ENCODE measurements around the gene NUP98. TPM values are rescaled to one million over a fixed set of nuclear protein-coding genes. Genes with fewer than 3 reads are reported as not detected.
A peak's percentile ranks its signal among the peaks of the same experiment; 100 is the strongest.
"Not testable (repeated sequence)": the region's sequence is repeated elsewhere in the genome, so short reads cannot be mapped to it uniquely, and the experiment has no call there.

The NUP98 gene
- total and polyA plus RNA-seq, 4 experiments from 2014 or later, result 31.9 to 112 (median 80.5) TPM

DNA sequence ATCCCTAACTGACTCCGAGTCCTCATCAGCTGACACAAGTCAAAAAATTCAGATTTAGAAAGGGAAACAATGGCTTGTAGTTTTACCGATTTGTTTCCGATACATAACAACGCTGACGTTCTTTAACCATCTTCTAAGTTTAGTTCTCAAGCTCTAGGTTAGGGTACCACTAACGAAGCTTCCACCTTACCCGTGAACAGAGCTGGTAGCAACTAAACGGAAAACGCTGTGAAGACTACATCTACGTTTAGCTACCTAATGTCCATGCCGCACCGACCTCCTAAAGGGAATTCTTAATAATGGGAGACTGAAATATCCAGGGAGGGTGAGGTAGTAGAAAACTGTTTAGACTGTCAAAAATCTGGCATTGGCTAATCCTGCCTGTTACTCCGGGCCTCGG lies 1.0 kb downstream of the NUP98 start:
- peak overlapping the region; percentile 89 to 98 for H3K4me3 ChIP-seq (ENCODE audit: low read length in 2 of 2)
- ChIA-PET POLR2A (ENCODE audit: partially characterized antibody) (interaction anchor here (0.5 to 6.6 kb wide), 7 partner anchors 8 to 305 kb away, joined by 3 to 91 read pairs (median 17); partner anchors contain the start of genes PGAP2, RHOG and STIM1), CTCF (ENCODE audit: partially characterized antibody) (interaction anchor here (0.9 to 3.9 kb wide), 4 partner anchors 12 to 276 kb away, joined by 3 to 25 read pairs (median 8); partner anchors contain the start of gene PGAP2)
- H3K27ac ChIP-seq (ENCODE audit: low read depth, low read length), result peak overlapping the region; percentile 99
- DNase-seq, result peak in 3 of 5 donors; percentile 16 to 19 (median 19)
- peaks cover 42% of the 10 kb centered on the region for H3K4me1 ChIP-seq (ENCODE audit: insufficient read depth, low read length)
- H3K27me3 Mint-ChIP-seq, result no peaks in the 10 kb centered on the region
- no peaks in the 10 kb centered on the region for H3K9me3 ChIP-seq (ENCODE audit: control insufficient read depth in 1 of 2, low read length in 2 of 2)
- H3K36me3 Mint-ChIP-seq, result peaks cover 4 to 40% of the 10 kb centered on the region in 2 donors
- no peaks in the 10 kb centered on the region for H3K27me3 ChIP-seq (ENCODE audit: insufficient read depth, low read length)
- H3K9me3 Mint-ChIP-seq, result no peaks in the 10 kb centered on the region
- peak overlapping the region; percentile 96 to 100 (median 99) for H3K27ac Mint-ChIP-seq
- peak overlapping the region; percentile 91 to 98 (median 96) for H3K4me3 Mint-ChIP-seq
- peaks cover 20% of the 10 kb centered on the region for H3K36me3 ChIP-seq (ENCODE audit: insufficient read depth, low read length)
- H3K4me1 Mint-ChIP-seq, result peaks cover 28 to 64% (median 45%) of the 10 kb centered on the region in 4 donors
- intact Hi-C loops (cut with micrococcal nuclease), result no loop called here

DNA sequence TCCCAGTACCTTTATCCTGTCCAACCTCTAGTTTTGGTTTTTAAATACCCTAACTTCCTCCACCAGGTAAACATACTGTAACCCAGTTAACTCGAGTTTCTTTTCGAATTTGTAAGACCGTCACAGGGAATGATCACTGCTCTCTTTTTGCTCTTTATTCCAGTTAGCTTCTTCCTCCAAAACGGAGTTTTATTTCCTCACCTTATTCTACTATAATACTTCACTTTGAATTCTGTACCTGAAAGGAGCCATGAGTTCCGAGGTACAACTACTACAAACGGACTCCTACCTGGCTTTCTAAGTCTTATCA lies 1.4 kb downstream of the NUP98 start:
- H3K27ac Mint-ChIP-seq, result peak overlapping the region; percentile 96 to 100 (median 99)
- CTCF ChIA-PET (ENCODE audit: partially characterized antibody), result interaction anchor here (0.9 to 3.9 kb wide), 4 partner anchors 12 to 277 kb away, joined by 3 to 25 read pairs (median 8); partner anchors contain the start of gene PGAP2
- H3K36me3 Mint-ChIP-seq, result peaks cover 4 to 40% of the 10 kb centered on the region in 2 donors
- H3K9me3 ChIP-seq (ENCODE audit: control insufficient read depth in 1 of 2, low read length in 2 of 2), result no peaks in the 10 kb centered on the region
- peaks cover 28 to 64% (median 45%) of the 10 kb centered on the region in 4 donors for H3K4me1 Mint-ChIP-seq
- H3K4me3 Mint-ChIP-seq, result peak overlapping the region; percentile 91 to 98 (median 96)
- intact Hi-C loops (cut with micrococcal nuclease), result no loop called here
- peaks cover 20% of the 10 kb centered on the region for H3K36me3 ChIP-seq (ENCODE audit: insufficient read depth, low read length)
- no peaks in the 10 kb centered on the region for H3K9me3 Mint-ChIP-seq
- DNase-seq, result peak in 1 of 5 donors; percentile 11
- H3K27me3 ChIP-seq (ENCODE audit: insufficient read depth, low read length), result no peaks in the 10 kb centered on the region
- peaks cover 42% of the 10 kb centered on the region for H3K4me1 ChIP-seq (ENCODE audit: insufficient read depth, low read length)
- POLR2A ChIA-PET (ENCODE audit: partially characterized antibody), result interaction anchor here (0.6 to 6.6 kb wide), 6 partner anchors 8 to 253 kb away, joined by 3 to 91 read pairs (median 19); partner anchors contain the start of genes PGAP2, RHOG and STIM1
- no peaks in the 10 kb centered on the region for H3K27me3 Mint-ChIP-seq
- peak overlapping the region; percentile 99 for H3K27ac ChIP-seq (ENCODE audit: low read depth, low read length)
- peak overlapping the region; percentile 89 to 98 for H3K4me3 ChIP-seq (ENCODE audit: low read length in 2 of 2)

DNA sequence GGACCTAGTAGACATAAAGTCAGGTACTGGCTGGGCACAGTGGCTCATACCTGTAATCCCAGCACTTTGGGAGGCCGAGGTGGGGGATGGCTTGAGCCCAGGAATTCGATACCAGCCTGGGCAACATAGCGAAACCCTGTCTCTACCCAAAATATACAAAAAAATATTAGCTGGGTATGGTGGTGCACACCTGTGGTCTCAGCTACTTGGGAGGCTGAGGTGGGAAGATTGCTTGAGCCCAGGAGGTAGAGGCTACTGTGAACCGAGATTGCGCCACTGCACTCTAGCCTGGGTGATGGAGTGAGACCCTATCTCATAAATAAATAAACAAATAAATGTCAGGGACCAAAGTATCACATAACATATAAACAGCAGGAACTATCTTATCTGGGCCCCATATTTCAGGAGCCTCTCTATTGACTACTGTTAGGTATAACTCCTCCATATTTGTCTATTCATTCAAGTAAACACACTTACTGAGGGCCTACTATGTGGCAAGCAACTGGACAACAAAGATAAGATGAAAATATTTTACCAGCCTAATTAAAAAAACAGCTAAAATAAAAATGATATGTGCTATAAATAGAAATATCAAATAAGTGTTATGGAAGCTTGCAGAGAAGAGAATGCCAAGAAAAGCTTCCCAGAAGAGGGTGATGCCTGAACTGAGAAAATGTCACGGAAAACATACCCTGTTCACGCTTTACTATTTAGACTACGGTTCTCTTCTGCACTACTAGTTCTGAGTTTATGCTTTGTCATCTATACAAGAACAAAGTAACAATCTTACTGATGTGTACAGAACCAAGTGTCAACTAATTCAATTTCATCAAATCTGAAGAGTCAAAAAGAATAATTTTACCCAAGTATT lies 2.0 kb downstream of the NUP98 start:
- H3K9me3 ChIP-seq (ENCODE audit: control insufficient read depth in 1 of 2, low read length in 2 of 2), result no peaks in the 10 kb centered on the region
- no peaks in the 10 kb centered on the region for H3K27me3 ChIP-seq (ENCODE audit: insufficient read depth, low read length)
- peaks cover 45% of the 10 kb centered on the region for H3K4me1 ChIP-seq (ENCODE audit: insufficient read depth, low read length)
- Mint-ChIP-seq H3K36me3 (peaks cover 4 to 42% of the 10 kb centered on the region in 2 donors), H3K27me3 (no peaks in the 10 kb centered on the region), H3K27ac (peak overlapping the region; percentile 96 to 100 (median 99)), H3K9me3 (no peaks in the 10 kb centered on the region), H3K4me1 (peaks cover 31 to 67% (median 47%) of the 10 kb centered on the region in 4 donors), H3K4me3 (peak overlapping the region; percentile 91 to 98 (median 96))
- H3K4me3 ChIP-seq (ENCODE audit: low read length in 2 of 2), result peak overlapping the region; percentile 89 to 98
- intact Hi-C loops (cut with micrococcal nuclease), result no loop called here
- ChIA-PET POLR2A (ENCODE audit: partially characterized antibody) (interaction anchor here (3.0 to 6.6 kb wide), 4 partner anchors 10 to 59 kb away, joined by 17 to 91 read pairs (median 44); partner anchors contain the start of genes PGAP2, RHOG and STIM1), CTCF (ENCODE audit: partially characterized antibody) (interaction anchor here (0.9 to 3.9 kb wide), 4 partner anchors 13 to 277 kb away, joined by 3 to 25 read pairs (median 8); partner anchors contain the start of gene PGAP2)
- H3K27ac ChIP-seq (ENCODE audit: low read depth, low read length), result peak overlapping the region; percentile 99
- H3K36me3 ChIP-seq (ENCODE audit: insufficient read depth, low read length), result peaks cover 20% of the 10 kb centered on the region
- no peak for DNase-seq

DNA sequence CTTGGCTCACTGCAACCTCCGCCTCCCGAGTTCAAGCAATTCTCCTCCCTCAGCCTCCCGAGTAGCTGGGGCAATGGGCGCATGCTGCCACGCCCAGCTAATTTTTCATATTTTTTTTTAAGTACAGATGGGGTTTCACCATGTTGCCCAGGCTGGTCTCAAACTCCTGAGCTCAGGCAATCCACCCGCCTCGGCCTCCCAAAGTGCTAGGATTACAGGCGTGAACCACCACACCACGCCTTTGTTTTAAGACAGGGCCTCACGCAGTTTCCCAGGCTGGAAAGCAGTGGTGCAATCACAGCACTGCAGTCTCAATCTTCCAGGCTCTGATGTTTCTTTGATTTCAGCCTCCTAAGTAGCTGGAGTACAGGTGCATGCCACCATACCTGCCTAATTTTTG lies 3.0 kb downstream of the NUP98 start:
- H3K9me3 ChIP-seq (ENCODE audit: control insufficient read depth in 1 of 2, low read length in 2 of 2); H3K27me3 Mint-ChIP-seq; H3K27me3 ChIP-seq (ENCODE audit: insufficient read depth, low read length); H3K9me3 Mint-ChIP-seq; DNase-seq; intact Hi-C loops (cut with micrococcal nuclease); H3K4me3 ChIP-seq (ENCODE audit: low read length in 2 of 2); H3K27ac ChIP-seq (ENCODE audit: low read depth, low read length): not testable (repeated sequence)
- Mint-ChIP-seq H3K27ac (peak overlapping the region in 5 of 7 donors; percentile 24 to 96 (median 46)), H3K36me3 (peaks cover 4 to 47% of the 10 kb centered on the region in 2 donors), H3K4me3 (peak overlapping the region in 2 of 8 donors; percentile 15 to 17), H3K4me1 (peaks cover 32 to 68% (median 51%) of the 10 kb centered on the region in 4 donors)
- ChIA-PET POLR2A (ENCODE audit: partially characterized antibody) (interaction anchor here (1.0 to 6.6 kb wide), 3 partner anchors 9 to 43 kb away, joined by 3 to 91 read pairs (median 5); partner anchors contain the start of genes PGAP2 and RHOG), CTCF (ENCODE audit: partially characterized antibody) (interaction anchor here (2.9 to 3.9 kb wide), 2 partner anchors 14 to 278 kb away, joined by 12 to 25 read pairs; partner anchors contain the start of gene PGAP2)
- peaks cover 20% of the 10 kb centered on the region for H3K36me3 ChIP-seq (ENCODE audit: insufficient read depth, low read length)
- H3K4me1 ChIP-seq (ENCODE audit: insufficient read depth, low read length), result peaks cover 53% of the 10 kb centered on the region

DNA sequence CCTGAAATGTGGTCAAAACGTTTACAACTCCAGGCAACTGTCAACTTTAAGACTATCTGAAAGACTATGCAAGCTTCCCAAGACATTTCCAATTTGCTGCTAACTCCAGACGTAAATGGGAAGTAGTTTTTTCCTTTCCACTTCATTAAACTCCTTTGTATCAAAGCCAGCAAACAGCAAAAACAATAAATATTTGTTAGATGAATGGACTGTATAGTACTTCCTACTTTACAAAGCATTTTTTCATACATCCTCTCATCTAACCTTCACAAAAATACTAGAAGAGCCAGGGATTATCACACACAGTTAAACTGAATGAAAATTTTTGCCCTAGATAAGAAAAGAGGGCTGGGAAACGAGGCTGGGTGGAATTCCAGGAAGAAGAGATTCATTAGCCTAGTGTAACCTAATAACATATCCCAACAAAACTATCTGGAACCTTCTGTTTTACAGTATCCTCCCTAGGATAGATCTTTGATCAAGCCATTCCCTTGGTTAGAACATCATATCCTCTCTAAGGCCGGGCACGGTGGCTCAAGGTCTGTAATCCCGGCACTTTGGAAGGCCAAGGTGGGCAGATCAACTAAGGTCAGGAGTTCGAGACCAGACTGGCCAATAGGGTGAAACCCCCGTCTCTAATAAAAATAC lies 10.4 kb downstream of the NUP98 start:
- Histone ChIP-seq H3K27me3 (ENCODE audit: insufficient read depth, low read length) (no peaks in the 10 kb centered on the region), H3K9me3 (ENCODE audit: control insufficient read depth in 1 of 2, low read length in 2 of 2) (no peaks in the 10 kb centered on the region), H3K4me1 (ENCODE audit: insufficient read depth, low read length) (peaks cover 72% of the 10 kb centered on the region), H3K27ac (ENCODE audit: low read depth, low read length) (no peak overlapping the region), H3K36me3 (ENCODE audit: insufficient read depth, low read length) (no peaks in the 10 kb centered on the region), H3K4me3 (ENCODE audit: low read length in 2 of 2) (no peak overlapping the region)
- intact Hi-C loops (cut with micrococcal nuclease), result no loop called here
- ChIA-PET POLR2A (ENCODE audit: partially characterized antibody) (interaction anchor here (0.7 kb wide), 1 partner anchor 21 kb away, joined by 3 read pairs; the partner anchor contains the start of gene PGAP2), CTCF (ENCODE audit: partially characterized antibody) (interaction anchor here (1.3 kb wide), 1 partner anchor 55 kb away, joined by 4 read pairs; no protein-coding TSS in a partner anchor)
- Mint-ChIP-seq H3K27me3 (no peaks in the 10 kb centered on the region), H3K9me3 (no peaks in the 10 kb centered on the region), H3K36me3 (peaks cover 0 to 29% of the 10 kb centered on the region in 2 donors), H3K4me1 (peaks cover 49 to 77% (median 62%) of the 10 kb centered on the region in 4 donors), H3K27ac (peak overlapping the region; percentile 43 to 92 (median 85)), H3K4me3 (peak overlapping the region in 5 of 8 donors; percentile 1 to 40 (median 16))
- DNase-seq, result no peak

DNA sequence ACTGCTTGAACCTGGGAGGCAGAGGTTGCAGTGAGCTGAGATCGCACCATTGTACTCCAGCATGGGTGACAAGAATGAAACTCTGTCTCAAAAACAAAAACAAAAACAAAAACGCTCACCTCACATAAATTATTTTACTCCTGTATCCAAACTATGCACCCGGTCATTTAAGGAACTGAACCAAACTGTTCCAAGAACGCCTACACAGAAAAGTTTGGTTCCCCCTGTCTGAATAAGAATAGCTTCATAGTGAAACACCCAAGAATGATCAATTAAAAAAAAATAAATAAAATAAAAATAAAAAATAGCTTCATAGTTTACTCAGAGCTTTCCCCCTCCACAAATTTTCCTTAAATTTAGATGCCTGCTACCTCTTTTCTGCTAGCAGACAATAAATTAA lies 13.7 kb downstream of the NUP98 start:
- H3K27me3 Mint-ChIP-seq, result no peaks in the 10 kb centered on the region
- H3K27ac Mint-ChIP-seq, result peak overlapping the region in 6 of 7 donors; percentile 18 to 80 (median 54)
- H3K36me3 Mint-ChIP-seq, result peaks cover 18 to 41% of the 10 kb centered on the region in 2 donors
- no peak for DNase-seq
- intact Hi-C loops (cut with micrococcal nuclease), result no loop called here
- Histone ChIP-seq H3K4me3 (ENCODE audit: low read length in 2 of 2) (no peak overlapping the region), H3K27ac (ENCODE audit: low read depth, low read length) (no peak overlapping the region), H3K27me3 (ENCODE audit: insufficient read depth, low read length) (no peaks in the 10 kb centered on the region), H3K36me3 (ENCODE audit: insufficient read depth, low read length) (peaks cover 15% of the 10 kb centered on the region), H3K4me1 (ENCODE audit: insufficient read depth, low read length) (peaks cover 63% of the 10 kb centered on the region), H3K9me3 (ENCODE audit: control insufficient read depth in 1 of 2, low read length in 2 of 2) (no peaks in the 10 kb centered on the region)
- no peaks in the 10 kb centered on the region for H3K9me3 Mint-ChIP-seq
- H3K4me1 Mint-ChIP-seq, result peaks cover 42 to 66% (median 54%) of the 10 kb centered on the region in 4 donors
- H3K4me3 Mint-ChIP-seq, result peak overlapping the region in 2 of 8 donors; percentile 16 to 34
- ChIA-PET POLR2A (ENCODE audit: partially characterized antibody) (interaction anchor here (1.8 to 2.1 kb wide), 2 partner anchors 14 to 71 kb away, joined by 5 to 8 read pairs; partner anchors contain the start of genes NUP98 and STIM1), CTCF (ENCODE audit: partially characterized antibody) (interaction anchor here (0.8 to 5.4 kb wide), 7 partner anchors 12 to 289 kb away, joined by 3 to 39 read pairs (median 4); partner anchors contain the start of genes PGAP2 and RHOG)
